GM12891 (cell line): ENCODE measurements around the gene LCK.
"Not testable (repeated sequence)": the region's sequence is repeated elsewhere in the genome, so short reads cannot be mapped to it uniquely, and the experiment has no call there.

ENCODE experiments used
- POLR2A ChIP-seq: IDR thresholded peaks from 2 replicates; pipeline ENCODE4 v1.6.1; 2011; ENCODE audit warnings: low read depth, low read length, control low read depth
- POLR2AphosphoS5 ChIP-seq: IDR thresholded peaks from 2 replicates; pipeline ENCODE4 v1.6.1; 2011; ENCODE audit warnings: low read depth, low read length, control low read depth
- POU2F2 ChIP-seq: IDR thresholded peaks from 2 replicates; pipeline ENCODE4 v1.6.1; 2011; ENCODE audit warnings: low read depth, mild to moderate bottlenecking, control low read depth, low read length, moderate library complexity
- SPI1 ChIP-seq: IDR thresholded peaks from 2 replicates; pipeline ENCODE4 v1.6.1; 2011; ENCODE audit warnings: low read depth, low read length, control low read depth

DNA sequence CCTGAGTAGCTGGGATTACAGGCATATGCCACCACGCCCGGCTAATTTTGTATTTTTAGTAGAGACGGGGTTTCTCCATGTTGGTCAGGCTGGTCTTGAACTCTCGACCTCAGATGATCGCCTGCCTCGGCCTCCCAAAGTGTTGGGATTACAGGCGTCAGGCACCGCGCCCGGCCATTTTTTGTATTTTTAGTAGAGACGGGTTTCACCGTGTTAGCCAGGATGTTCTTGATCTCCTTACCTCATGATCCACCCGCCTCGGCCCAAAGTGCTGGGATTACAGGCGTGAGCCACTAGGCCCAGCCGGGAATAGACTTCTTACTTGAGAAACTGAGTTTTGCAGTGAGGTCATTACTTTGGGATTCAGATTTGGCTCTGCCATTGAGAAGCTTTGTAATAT lies 47.1 kb downstream of the LCK start:
- TF ChIP-seq POU2F2, POLR2AphosphoS5, POLR2A, SPI1: not testable (repeated sequence)
